Natural killer cell (primary cell): ENCODE measurements around the gene DSCAML1. TPM values are rescaled to one million over a fixed set of nuclear protein-coding genes. Genes with fewer than 3 reads are reported as not detected.

Experiments
- ATAC-seq, 3 donors: fragments of 150-1000 bp in 2 of 3; fragments of 200-7000 bp in 1 of 3; cut with Tn5 transposase; 1 replicate in 1 of 3; 2 replicates in 2 of 3; pipeline ENCODE4 v1.10.0; 2021; ENCODE audit warnings: mild to moderate bottlenecking in 2 of 3, moderate library complexity in 2 of 3
- DNase-seq, 2 donors: peaks; one replicate each; pipeline versions ENCODE4 v3.0.0 to v3.0.0-alpha.2; 2013 to 2021; ENCODE audit warnings: mixed read lengths in 1 of 2
- H3K27ac ChIP-seq: one replicate; pipeline ENCODE4 v1.5.1; 2013; ENCODE audit warnings: mild to moderate bottlenecking, low read length
- H3K27me3 ChIP-seq: one replicate; pipeline ENCODE4 v1.6.1; 2013; ENCODE audit warnings: low read length; ENCODE audit not compliant: control insufficient read depth, insufficient read depth
- H3K36me3 ChIP-seq: one replicate; pipeline ENCODE4 v1.6.1; 2013; ENCODE audit warnings: low read length; ENCODE audit not compliant: control insufficient read depth, insufficient read depth
- H3K4me1 ChIP-seq: one replicate; pipeline ENCODE4 v1.6.1; 2013; ENCODE audit warnings: low read length; ENCODE audit not compliant: control insufficient read depth, insufficient read depth
- H3K4me3 ChIP-seq: one replicate; pipeline ENCODE4 v1.5.1; 2013; ENCODE audit warnings: low read length
- H3K9me3 ChIP-seq: one replicate; pipeline ENCODE4 v1.6.1; 2013; ENCODE audit warnings: low read length; ENCODE audit not compliant: control insufficient read depth, insufficient read depth
- H3K27ac Mint-ChIP-seq, 2 donors: one replicate each; pipeline ENCODE4 v1.8.0; 2022; ENCODE audit warnings: mild to moderate bottlenecking in 2 of 2, mixed read lengths in 2 of 2, moderate library complexity in 1 of 2
- H3K27me3 Mint-ChIP-seq, 2 donors: one replicate each; pipeline ENCODE4 v1.8.0; 2022; ENCODE audit warnings: low read depth in 2 of 2, mixed read lengths in 2 of 2
- H3K36me3 Mint-ChIP-seq: one replicate; pipeline ENCODE4 v1.8.0; 2022; ENCODE audit warnings: mixed read lengths
- H3K4me1 Mint-ChIP-seq, 2 donors: one replicate each; pipeline ENCODE4 v1.8.0; 2022; ENCODE audit warnings: mixed read lengths in 2 of 2
- H3K4me3 Mint-ChIP-seq: one replicate; pipeline ENCODE4 v1.8.0; 2022; ENCODE audit warnings: mild to moderate bottlenecking, moderate library complexity, mixed read lengths
- H3K9me3 Mint-ChIP-seq, 2 donors: one replicate each; pipeline ENCODE4 v1.8.0; 2022; ENCODE audit warnings: mixed read lengths in 2 of 2
- CTCF ChIP-seq: fragments of 200-600 bp; IDR thresholded peaks from one replicate; pipeline ENCODE4 v1.8.0; 2022; ENCODE audit warnings: antibody characterized with exemption
- WGBS: methylation state at CpG from one replicate; pipeline ENCODE4 v1.1.7; 2013; ENCODE audit warnings: missing lambda C conversion rate; ENCODE audit not compliant: insufficient coverage; 5-methylcytosine and 5-hydroxymethylcytosine counted together
- intact Hi-C: fragments of 100-400 bp; cut with micrococcal nuclease; formaldehyde crosslinking; loops from one replicate; pipeline ENCODE4 v1.14.2; 2022
- total RNA-seq, 4 donors: library from RNA; stranded (reverse); fragments of 120-200 nt in 1 of 4; gene quantifications; one replicate each; pipeline versions ENCODE4 v1.2.3 to v1.2.4, GENCODE V29; 2013 to 2022

Gene DSCAML1
- total RNA-seq, 3 donors from 2014 or later (not counting 1 experiment from before 2014, with no cell fraction given), result 0.66 TPM; not detected in 2

DNA sequence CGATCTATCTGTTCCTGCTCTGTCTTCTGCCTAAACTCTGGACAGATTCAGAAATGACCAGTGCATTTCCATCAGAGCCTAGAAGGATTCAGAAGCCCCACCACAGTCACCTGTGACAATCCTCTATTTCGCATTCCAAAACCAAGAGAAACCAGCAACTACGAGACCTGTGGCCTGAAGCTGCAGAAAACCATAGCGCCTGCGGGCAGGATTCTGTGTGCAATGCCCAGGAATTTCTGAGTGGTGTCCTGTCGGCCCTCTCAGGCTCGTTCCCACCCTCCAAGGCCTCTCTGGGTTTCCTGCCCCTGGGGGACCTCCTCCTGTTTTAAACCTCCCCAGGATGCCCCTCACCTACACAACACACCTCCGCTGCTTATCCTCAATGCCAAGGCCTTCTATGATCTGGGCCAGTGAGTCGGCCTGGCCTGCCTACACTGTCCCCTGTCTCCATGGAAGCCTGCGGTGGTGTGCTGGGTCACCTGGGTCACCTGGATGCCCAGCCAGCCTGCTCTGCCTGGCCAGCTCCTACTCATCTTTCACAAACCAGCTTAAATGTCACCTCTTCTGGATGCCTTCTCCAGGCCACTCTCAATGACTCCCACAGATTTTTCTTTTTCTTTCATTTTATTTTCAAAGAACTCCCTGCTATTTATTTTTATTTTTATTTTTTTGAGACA is 271.0 kb downstream of the DSCAML1 start:
- DNase-seq (no peak), ATAC-seq (no peak)
- intact Hi-C loops, result no loop called here
- no peaks in the 10 kb centered on the region for H3K36me3 ChIP-seq
- peaks cover 0 to 12% of the 10 kb centered on the region in 2 donors for H3K27me3 Mint-ChIP-seq
- WGBS, result 87% methylated on average over 10 of the region's 10 CpGs
- no peak overlapping the region for H3K4me3 Mint-ChIP-seq
- no peaks in the 10 kb centered on the region for H3K9me3 ChIP-seq
- H3K4me3 ChIP-seq, result no peak overlapping the region
- no peak for TF ChIP-seq CTCF
- H3K27ac ChIP-seq, result no peak overlapping the region
- H3K4me1 ChIP-seq, result no peaks in the 10 kb centered on the region
- H3K27ac Mint-ChIP-seq, result no peak overlapping the region
- no peaks in the 10 kb centered on the region for H3K36me3 Mint-ChIP-seq
- no peaks in the 10 kb centered on the region for H3K9me3 Mint-ChIP-seq
- H3K4me1 Mint-ChIP-seq, result peaks cover 7 to 8% of the 10 kb centered on the region in 2 donors
- H3K27me3 ChIP-seq, result no peaks in the 10 kb centered on the region

- Mint-ChIP-seq H3K4me1 (peaks cover 2 to 3% of the 10 kb centered on the region in 2 donors), H3K27me3 (no peaks in the 10 kb centered on the region), H3K36me3 (no peaks in the 10 kb centered on the region), H3K4me3 (no peak overlapping the region), H3K27ac (no peak overlapping the region), H3K9me3 (no peaks in the 10 kb centered on the region)
- WGBS, result 88% methylated on average over 24 of the region's 24 CpGs
- intact Hi-C loops, result no loop called here
- no peak for ATAC-seq
- H3K9me3 ChIP-seq, result no peaks in the 10 kb centered on the region
- H3K36me3 ChIP-seq, result no peaks in the 10 kb centered on the region
- H3K27ac ChIP-seq, result no peak overlapping the region
- H3K4me1 ChIP-seq, result no peaks in the 10 kb centered on the region
- H3K27me3 ChIP-seq, result no peaks in the 10 kb centered on the region
- H3K4me3 ChIP-seq, result no peak overlapping the region
- TF ChIP-seq CTCF, result no peak
- no peak for DNase-seq
These were observed 272.4 kb downstream of the DSCAML1 start for GRCh38 chr11:117524468-117525183.

DNA sequence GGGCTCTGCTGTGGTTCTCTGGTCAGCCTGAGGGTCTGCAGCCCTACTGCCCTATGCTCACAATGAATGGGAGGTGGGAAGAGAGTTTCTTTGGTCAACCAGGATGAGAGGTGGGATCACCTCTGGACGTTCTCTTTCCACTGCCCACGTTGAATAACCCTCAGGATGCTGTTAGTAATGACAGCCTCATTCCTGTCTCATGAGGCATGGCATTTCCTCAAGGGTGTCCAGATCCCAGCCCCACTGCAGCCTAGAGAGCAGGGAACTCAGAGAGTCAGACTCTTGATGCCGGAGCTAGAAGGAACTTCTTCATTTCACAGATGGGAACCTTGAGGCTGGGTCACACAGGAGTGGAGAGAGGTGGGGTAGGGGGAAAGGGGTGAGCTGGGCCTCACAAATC is 273.3 kb downstream of the DSCAML1 start:
- H3K4me3 Mint-ChIP-seq, result no peak overlapping the region
- H3K9me3 Mint-ChIP-seq, result no peaks in the 10 kb centered on the region
- intact Hi-C loops, result no loop called here
- no peaks in the 10 kb centered on the region for H3K9me3 ChIP-seq
- H3K27ac Mint-ChIP-seq, result no peak overlapping the region
- H3K36me3 Mint-ChIP-seq, result no peaks in the 10 kb centered on the region
- no peak for ATAC-seq
- WGBS, result 77% methylated on average over 3 of the region's 3 CpGs
- H3K27me3 ChIP-seq, result no peaks in the 10 kb centered on the region
- no peak overlapping the region for H3K27ac ChIP-seq
- no peak for DNase-seq
- no peaks in the 10 kb centered on the region for H3K4me1 Mint-ChIP-seq
- H3K27me3 Mint-ChIP-seq, result no peaks in the 10 kb centered on the region
- H3K36me3 ChIP-seq, result no peaks in the 10 kb centered on the region
- no peaks in the 10 kb centered on the region for H3K4me1 ChIP-seq
- no peak for TF ChIP-seq CTCF
- no peak overlapping the region for H3K4me3 ChIP-seq
